ENCODE data around the gene TOGARAM1.

The TOGARAM1 gene

GRCh38 chr14:44961554-44962333, at the start of gene TOGARAM1, which contains the start of gene KLHL28:
Gene TOGARAM1, plus strand, starts transcription at chr14:44962190. Its CDS starts 232 bp downstream, at chr14:44962422.
Gene KLHL28, minus strand, starts transcription at chr14:44961947. Its CDS starts 16,019 bp downstream, at chr14:44945928.
- peak; percentile 99 for DNase-seq

- DNase-seq = no peak
Measured at GRCh38 chr14:44914849-44915248, 47.1 kb upstream of the TOGARAM1 start.

- peak; percentile 37 for DNase-seq
Measured at GRCh38 chr14:44928793-44929192, 33.2 kb upstream of the TOGARAM1 start.

GRCh38 chr14:44935155-44935554, 26.8 kb upstream of the TOGARAM1 start:
- no peak for DNase-seq

- DNase-seq = no peak
Measured at GRCh38 chr14:44937547-44937946, 24.4 kb upstream of the TOGARAM1 start.

GRCh38 chr14:44940211-44940610, 21.8 kb upstream of the TOGARAM1 start:
- no peak for DNase-seq

- peak; percentile 22 for DNase-seq
Measured at GRCh38 chr14:44940944-44941343, 21.0 kb upstream of the TOGARAM1 start.

GRCh38 chr14:44941591-44941990, 20.4 kb upstream of the TOGARAM1 start:
- no peak for DNase-seq

GRCh38 chr14:44942436-44942835, 19.6 kb upstream of the TOGARAM1 start:
- no peak for DNase-seq

GRCh38 chr14:44944107-44944506, 17.9 kb upstream of the TOGARAM1 start:
- no peak for DNase-seq

GRCh38 chr14:44945264-44945663, 16.7 kb upstream of the TOGARAM1 start:
- no peak for DNase-seq

- no peak for DNase-seq
Measured at GRCh38 chr14:44951051-44951450, 10.9 kb upstream of the TOGARAM1 start.

GRCh38 chr14:44952391-44953110, 9.4 kb upstream of the TOGARAM1 start:
- no peak for DNase-seq

GRCh38 chr14:44954750-44955149, 7.2 kb upstream of the TOGARAM1 start:
- no peak for DNase-seq

GRCh38 chr14:44955528-44955927, 6.5 kb upstream of the TOGARAM1 start:
- no peak for DNase-seq

- no peak for DNase-seq
Measured at GRCh38 chr14:44956866-44957265, 5.1 kb upstream of the TOGARAM1 start.

- no peak for DNase-seq
Measured at GRCh38 chr14:44959538-44959937, 2.5 kb upstream of the TOGARAM1 start.

- no peak for DNase-seq
Measured at GRCh38 chr14:44960146-44960545, 1.8 kb upstream of the TOGARAM1 start.

- no peak for DNase-seq
Measured at GRCh38 chr14:44960646-44961045, 1.3 kb upstream of the TOGARAM1 start.

- DNase-seq = peak; percentile 62
Measured at GRCh38 chr14:44961151-44961553, 838 bp upstream of the TOGARAM1 start.

- DNase-seq = no peak
Measured at GRCh38 chr14:44962334-44963043, 499 bp downstream of the TOGARAM1 start.

GRCh38 chr14:44963044-44963528, 1.1 kb downstream of the TOGARAM1 start:
- DNase-seq = no peak

- DNase-seq = no peak
Measured at GRCh38 chr14:44963775-44964380, 1.9 kb downstream of the TOGARAM1 start.

Measured in CD4-positive, alpha-beta T cell treated with Interleukin-21 for 1 hour (primary cell).